Smooth muscle cell of the brain vasculature (primary cell): ENCODE data around the gene DYRK2.
A peak's percentile ranks its signal among the peaks of the same experiment; 100 is the strongest.

Source experiments
- DNase-seq: peaks from one replicate; pipeline ENCODE4 v3.0.0-alpha.2; 2012; ENCODE audit warnings: low read depth, low spot score

The DYRK2 gene

GRCh38 chr12:67645601-67646000 is 2.9 kb upstream of the DYRK2 start:
- no peak for DNase-seq

DNA sequence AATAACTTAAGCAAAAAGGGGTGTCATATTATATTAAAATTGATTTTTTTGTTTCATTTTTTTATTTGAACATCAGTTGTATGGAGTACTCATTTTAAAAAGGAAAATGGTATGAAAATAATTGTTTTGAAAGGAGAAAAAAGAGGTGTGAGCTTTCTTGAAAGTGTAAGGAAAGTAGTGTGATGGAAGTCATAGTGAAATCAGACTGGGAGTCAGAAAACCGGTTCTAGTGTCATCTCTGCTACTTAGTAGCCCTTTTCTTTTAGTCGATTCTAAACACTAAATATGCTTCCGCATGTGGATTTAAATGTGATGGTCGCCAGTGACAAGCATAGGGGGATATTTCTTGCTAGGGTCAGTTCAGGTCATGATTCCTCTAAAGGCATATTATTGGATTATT is 1.8 kb upstream of the DYRK2 start:
- DNase-seq = no peak

DNA sequence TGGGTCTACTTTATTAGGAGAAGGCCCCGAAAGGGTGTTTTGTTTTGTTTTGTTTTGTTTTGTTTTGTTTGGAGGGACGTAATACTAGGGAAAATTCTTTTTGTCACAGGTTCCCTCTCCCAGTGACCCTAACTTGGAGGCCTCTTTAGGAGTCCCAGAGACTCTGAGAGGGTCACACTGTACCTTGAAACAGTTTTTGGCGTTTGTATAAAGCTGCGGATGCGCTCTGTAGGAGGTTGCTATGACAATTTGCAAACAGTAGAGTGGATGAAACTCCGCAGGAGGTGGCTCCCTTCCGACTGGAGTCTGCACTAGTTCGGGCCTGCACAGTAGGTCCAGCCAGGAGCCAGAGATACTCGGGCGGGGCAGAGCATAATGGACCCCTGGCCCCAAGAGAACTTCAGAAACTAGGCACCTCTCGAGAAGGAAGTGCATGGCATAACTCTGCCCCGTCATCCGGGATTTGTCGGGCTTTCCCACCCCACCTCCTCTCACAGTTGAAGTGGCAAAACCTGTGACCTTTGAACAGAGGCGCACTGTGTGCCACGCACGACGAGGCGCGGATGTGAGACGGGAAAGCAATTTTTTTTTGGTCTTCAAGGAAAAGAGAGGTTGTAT is 1.3 kb upstream of the DYRK2 start:
- DNase-seq = no peak

DNA sequence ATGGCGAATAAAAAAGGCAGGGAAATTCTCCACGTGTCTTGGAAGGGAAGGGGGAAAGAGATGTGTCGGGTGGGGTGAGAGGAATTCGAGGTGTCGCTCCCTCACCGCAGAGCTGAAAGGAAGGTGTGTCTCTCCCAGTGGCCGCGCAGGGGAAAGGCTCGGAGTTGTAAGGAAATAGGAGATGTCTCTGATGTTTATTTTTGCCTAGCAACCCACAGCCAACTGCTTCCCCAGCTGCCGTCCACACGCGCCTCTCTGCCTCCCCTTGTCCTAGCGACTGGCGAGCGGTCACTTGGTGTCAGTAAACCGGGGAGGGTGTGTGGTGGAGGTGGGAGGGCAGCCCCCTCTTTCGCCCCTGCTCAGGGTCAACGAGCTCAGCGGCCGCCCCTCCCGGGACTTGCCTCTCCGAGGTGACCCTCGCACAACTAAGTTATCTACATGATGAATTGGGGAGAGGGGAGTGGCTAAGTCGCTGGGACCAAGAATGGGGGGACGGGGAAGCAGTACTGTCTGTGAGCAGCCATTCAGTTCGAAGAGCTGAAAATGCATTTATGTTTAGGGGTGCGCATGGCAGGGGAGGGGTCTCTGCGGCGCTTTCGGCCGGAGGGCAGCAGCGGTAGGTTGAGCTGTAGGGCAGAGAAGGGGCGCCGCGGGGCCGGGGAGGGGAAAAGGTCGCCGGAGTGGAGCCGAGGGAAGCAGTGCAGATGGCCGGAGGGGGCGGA is 585 bp upstream of the DYRK2 start:
- peak; percentile 54 for DNase-seq

GRCh38 chr12:67649261-67649569 is 670 bp downstream of the DYRK2 start:
- DNase-seq = no peak

DNA sequence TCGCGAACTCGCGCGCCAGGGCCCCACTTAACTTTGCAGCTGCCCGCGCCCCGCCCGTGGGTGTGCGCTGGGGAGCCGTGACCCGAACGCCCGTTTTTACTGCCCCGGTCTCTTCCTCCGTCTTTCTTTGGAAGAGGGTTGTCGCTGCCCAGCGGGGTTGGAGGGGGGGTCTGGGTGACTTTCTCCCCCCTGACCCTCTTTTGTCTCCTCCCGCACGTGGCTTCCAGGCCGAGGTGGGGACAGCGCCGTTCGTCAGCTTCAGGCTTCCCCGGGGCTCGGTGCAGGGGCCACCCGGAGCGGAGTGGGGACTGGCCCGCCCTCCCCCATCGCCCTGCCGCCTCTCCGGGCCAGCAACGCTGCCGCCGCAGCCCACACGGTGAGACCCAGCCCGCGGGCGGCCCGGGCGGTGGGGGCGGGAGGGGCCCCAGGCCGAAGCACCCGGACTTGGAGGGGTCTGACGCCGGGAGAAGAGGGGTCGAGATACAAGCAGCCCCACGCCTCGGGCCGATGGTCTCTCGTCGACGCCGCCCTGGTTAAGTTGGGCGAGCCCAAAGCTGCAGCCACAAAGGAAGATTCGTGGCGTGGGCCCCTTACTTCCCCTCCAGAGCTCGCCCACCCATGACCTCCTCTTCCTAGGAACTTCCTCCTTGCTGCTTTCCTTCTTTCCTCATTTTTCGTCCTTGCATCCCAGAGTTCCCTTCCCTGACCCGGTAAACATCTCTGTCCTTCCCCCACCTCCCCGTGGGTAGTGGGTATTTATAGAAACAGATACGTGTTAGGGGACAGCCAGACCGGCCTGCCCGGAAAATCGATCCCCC is 1.2 kb downstream of the DYRK2 start:
- no peak for DNase-seq

- no peak for DNase-seq
Measured at GRCh38 chr12:67650388-67651131, 2.0 kb downstream of the DYRK2 start.

- DNase-seq = no peak
Measured at GRCh38 chr12:67651132-67651695, 2.7 kb downstream of the DYRK2 start.

GRCh38 chr12:67655829-67656228 is 7.3 kb downstream of the DYRK2 start:
- DNase-seq = no peak

- DNase-seq = no peak
Measured at GRCh38 chr12:67656251-67656650, 7.7 kb downstream of the DYRK2 start.

DNA sequence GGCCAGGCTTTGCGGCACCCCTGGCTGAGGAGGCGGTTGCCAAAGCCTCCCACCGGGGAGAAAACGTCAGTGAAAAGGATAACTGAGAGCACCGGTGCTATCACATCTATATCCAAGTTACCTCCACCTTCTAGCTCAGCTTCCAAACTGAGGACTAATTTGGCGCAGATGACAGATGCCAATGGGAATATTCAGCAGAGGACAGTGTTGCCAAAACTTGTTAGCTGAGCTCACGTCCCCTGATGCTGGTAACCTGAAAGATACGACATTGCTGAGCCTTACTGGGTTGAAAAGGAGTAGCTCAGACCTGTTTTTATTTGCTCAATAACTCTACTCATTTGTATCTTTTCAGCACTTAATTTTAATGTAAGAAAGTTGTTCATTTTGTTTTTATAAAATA is 9.9 kb downstream of the DYRK2 start:
- DNase-seq = no peak

GRCh38 chr12:67659292-67659691 is 10.7 kb downstream of the DYRK2 start:
- DNase-seq = no peak

DNA sequence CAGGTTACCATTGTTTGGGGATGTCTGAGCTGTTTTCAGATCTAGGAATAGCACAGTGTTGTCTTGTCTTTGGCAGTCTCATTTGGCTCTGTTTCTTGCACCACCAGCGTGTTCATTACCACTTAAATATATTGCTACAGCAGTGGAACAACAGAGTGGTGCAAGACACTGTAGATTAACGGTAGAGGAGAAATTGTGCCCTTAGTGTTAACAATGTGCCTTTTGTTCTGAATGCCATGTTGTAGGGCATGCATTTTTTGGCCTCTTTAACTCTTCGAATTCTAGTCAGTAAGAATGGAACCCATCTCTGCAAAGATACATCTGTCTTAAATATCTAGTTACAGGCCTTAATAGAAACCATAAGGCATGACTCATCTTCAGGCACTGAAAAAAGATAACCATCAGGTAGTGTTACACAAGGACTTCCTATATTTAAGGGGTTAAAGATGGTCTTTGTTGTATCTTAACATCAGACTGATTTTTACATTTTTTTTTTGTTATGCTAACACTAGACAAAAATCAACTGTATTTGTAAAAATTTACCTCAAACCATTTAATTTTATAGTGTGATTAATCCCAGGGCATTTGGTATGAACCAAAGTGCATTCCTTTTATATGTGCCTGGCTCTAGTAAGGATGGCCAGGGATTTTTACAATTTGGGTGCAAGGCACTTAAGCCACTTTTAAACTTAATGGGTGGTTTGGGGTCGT is 12.9 kb downstream of the DYRK2 start:
- DNase-seq = no peak

DNA sequence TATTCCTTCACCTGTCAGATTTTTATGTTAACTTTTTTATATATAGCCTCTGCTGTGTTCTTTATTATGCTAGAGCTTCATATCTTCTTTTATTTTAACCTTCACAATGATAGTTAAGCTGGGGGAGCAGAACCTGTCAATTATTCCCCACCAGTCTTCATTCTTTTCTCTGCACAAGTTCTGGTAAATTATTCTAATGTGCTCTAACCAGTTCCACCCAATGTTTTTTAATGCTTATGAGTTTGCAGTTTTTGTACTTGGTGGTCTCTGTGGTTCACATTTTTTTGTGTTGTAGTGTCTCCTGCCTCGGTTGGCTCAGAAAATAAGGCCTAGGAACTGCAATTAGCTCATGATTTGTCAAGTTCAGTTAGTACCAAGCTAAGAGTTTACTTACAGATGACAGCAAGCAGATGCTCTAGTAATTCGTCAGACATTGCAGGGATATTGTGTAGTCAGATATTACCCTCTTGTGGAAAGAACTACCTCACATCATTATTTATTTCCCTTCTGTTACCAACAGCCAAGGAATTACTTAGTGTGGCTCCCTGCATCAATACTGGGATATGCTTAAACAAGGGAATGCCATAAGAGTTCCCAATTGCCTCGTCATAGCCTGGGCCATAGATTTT is 14.5 kb downstream of the DYRK2 start:
- no peak for DNase-seq

- no peak for DNase-seq
Measured at GRCh38 chr12:67664171-67664570, 15.6 kb downstream of the DYRK2 start.

GRCh38 chr12:67665679-67666078 is 17.1 kb downstream of the DYRK2 start:
- no peak for DNase-seq

DNA sequence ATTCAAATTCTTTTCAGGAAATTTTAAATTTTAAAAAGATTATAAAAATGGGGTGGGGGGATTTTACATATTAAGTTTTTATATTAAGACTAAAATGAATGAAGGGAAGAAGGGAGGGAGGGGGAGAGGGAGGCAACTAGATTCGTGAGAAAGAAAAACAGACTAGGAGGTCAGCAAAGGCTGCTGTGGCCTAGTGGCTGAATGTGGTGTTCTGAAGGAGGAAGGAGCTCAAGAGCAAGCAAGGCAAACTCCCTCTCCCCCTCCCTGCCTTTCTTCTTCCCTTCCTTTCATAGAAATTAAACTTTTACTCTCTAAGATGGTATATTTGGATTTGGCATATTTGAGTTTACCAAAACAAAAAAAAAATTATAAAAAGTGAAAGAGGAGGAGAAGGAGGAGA is 18.1 kb downstream of the DYRK2 start:
- no peak for DNase-seq

- no peak for DNase-seq
Measured at GRCh38 chr12:67667276-67668073, 18.9 kb downstream of the DYRK2 start.

DNA sequence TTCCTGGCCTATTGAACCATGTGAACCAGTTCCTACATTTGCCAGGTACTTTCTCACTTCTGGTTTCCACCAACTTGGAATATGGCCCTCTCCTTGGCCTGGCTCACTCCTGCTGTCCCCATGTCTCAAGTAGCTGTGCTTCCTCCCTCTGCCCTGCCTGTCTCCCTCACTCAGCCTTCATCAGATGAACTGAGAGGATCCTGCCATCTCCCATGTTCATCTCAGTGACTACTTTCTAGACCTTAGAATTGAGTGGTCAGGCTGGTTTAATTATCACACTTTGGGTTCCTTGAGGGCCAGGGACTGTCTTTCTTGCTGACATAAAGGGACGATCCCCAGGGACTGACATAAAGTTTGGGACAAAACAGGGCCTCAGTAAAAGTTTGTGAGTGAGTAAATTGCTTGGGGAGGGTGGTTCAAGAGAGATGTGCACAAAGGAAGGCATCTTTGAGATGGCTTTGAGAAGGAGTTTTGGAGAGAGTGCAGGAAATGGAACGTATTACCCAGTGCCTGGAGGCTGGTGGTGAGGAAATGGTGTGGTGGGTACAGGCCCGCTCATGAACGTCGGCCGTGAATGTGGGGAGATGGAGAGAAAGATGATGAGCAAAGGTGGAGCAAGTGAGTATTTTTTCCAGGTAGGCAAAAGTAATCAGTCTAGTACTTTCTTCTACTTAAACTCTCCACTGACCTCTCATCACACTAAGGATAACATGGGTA is 20.8 kb downstream of the DYRK2 start:
- no peak for DNase-seq
